HEK293 (cell line): Measurements from ENCODE around the gene DNAJB5.
"Not testable (repeated sequence)": the region's sequence is repeated elsewhere in the genome, so short reads cannot be mapped to it uniquely, and the experiment has no call there.

ENCODE experiments used
- MZF1 ChIP-seq: fragments of 450-650 bp; formaldehyde crosslinking; IDR thresholded peaks from 2 replicates; pipeline ENCODE4 v1.5.1; 2017; ENCODE audit warnings: missing biosample characterization, missing genetic modification characterization, borderline replicate concordance
- PRDM1 ChIP-seq: fragments of 450-650 bp; formaldehyde crosslinking; IDR thresholded peaks from 2 replicates; pipeline ENCODE4; 2016; ENCODE audit warnings: missing biosample characterization, missing genetic modification characterization
- ZNF138 ChIP-seq: fragments of 450-650 bp; formaldehyde crosslinking; IDR thresholded peaks from 2 replicates; pipeline ENCODE4 v1.5.1; 2016; ENCODE audit warnings: missing biosample characterization, missing genetic modification characterization, borderline replicate concordance
- ZNF311 ChIP-seq: fragments of 450-650 bp; formaldehyde crosslinking; IDR thresholded peaks from 2 replicates; pipeline ENCODE4 v1.5.1; 2017; ENCODE audit warnings: missing biosample characterization, missing genetic modification characterization, borderline replicate concordance
- ZNF510 ChIP-seq: fragments of 450-650 bp; formaldehyde crosslinking; IDR thresholded peaks from 2 replicates; pipeline ENCODE4 v1.5.1; 2018; ENCODE audit warnings: mild to moderate bottlenecking, missing genetic modification characterization, missing biosample characterization; ENCODE audit not compliant: insufficient replicate concordance
- ZNF707 ChIP-seq: fragments of 450-650 bp; formaldehyde crosslinking; IDR thresholded peaks from 2 replicates; pipeline ENCODE4 v1.5.1; 2016; ENCODE audit warnings: missing biosample characterization, missing genetic modification characterization
- ZNF776 ChIP-seq: fragments of 450-650 bp; formaldehyde crosslinking; IDR thresholded peaks from 2 replicates; pipeline ENCODE4 v1.5.0; 2017; ENCODE audit warnings: missing biosample characterization, missing genetic modification characterization, borderline replicate concordance
- TF ChIP-seq, protein P1 (sequence below): fragments of 450-650 bp; formaldehyde crosslinking; IDR thresholded peaks from 2 replicates; pipeline ENCODE4 v1.5.1; 2016; ENCODE audit warnings: missing biosample characterization, missing genetic modification characterization
- TF ChIP-seq, protein P2 (sequence below): fragments of 450-650 bp; formaldehyde crosslinking; IDR thresholded peaks from 2 replicates; pipeline ENCODE4 v1.5.1; 2016; ENCODE audit warnings: missing biosample characterization, missing genetic modification characterization
- TF ChIP-seq, protein P3 (sequence below): fragments of 450-650 bp; formaldehyde crosslinking; IDR thresholded peaks from 2 replicates; pipeline ENCODE4 v1.5.1; 2016; ENCODE audit warnings: missing biosample characterization, missing genetic modification characterization

DNA sequence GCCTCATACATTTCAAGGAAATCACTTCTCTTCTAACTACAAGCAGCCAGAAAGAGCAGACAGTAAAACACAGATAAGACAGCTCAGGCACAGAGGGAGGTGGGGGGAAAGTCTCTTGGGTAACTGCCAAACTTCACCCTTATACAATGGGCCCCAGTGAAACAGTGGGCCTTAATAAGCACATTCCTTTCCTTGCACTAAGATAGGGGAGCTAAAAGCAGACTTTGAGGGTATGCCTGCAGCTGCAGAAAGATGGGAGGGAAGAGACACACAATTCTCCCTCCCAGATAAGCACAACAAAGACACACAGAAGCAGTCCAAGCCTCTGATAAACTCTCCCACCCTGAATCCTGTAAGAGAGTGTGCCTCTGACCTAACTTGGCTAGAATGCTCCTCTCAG, 49.6 kb upstream of the DNAJB5 start:
- not testable (repeated sequence) for TF ChIP-seq MZF1, ZNF510, ZNF138, PRDM1, ZNF776, ZNF707, ZNF311 (tag by site-specific recombination)
- TF ChIP-seq, protein P1, sequence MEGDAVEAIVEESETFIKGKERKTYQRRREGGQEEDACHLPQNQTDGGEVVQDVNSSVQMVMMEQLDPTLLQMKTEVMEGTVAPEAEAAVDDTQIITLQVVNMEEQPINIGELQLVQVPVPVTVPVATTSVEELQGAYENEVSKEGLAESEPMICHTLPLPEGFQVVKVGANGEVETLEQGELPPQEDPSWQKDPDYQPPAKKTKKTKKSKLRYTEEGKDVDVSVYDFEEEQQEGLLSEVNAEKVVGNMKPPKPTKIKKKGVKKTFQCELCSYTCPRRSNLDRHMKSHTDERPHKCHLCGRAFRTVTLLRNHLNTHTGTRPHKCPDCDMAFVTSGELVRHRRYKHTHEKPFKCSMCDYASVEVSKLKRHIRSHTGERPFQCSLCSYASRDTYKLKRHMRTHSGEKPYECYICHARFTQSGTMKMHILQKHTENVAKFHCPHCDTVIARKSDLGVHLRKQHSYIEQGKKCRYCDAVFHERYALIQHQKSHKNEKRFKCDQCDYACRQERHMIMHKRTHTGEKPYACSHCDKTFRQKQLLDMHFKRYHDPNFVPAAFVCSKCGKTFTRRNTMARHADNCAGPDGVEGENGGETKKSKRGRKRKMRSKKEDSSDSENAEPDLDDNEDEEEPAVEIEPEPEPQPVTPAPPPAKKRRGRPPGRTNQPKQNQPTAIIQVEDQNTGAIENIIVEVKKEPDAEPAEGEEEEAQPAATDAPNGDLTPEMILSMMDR (tag by site-specific recombination), result not testable (repeated sequence)
- TF ChIP-seq, protein P2, sequence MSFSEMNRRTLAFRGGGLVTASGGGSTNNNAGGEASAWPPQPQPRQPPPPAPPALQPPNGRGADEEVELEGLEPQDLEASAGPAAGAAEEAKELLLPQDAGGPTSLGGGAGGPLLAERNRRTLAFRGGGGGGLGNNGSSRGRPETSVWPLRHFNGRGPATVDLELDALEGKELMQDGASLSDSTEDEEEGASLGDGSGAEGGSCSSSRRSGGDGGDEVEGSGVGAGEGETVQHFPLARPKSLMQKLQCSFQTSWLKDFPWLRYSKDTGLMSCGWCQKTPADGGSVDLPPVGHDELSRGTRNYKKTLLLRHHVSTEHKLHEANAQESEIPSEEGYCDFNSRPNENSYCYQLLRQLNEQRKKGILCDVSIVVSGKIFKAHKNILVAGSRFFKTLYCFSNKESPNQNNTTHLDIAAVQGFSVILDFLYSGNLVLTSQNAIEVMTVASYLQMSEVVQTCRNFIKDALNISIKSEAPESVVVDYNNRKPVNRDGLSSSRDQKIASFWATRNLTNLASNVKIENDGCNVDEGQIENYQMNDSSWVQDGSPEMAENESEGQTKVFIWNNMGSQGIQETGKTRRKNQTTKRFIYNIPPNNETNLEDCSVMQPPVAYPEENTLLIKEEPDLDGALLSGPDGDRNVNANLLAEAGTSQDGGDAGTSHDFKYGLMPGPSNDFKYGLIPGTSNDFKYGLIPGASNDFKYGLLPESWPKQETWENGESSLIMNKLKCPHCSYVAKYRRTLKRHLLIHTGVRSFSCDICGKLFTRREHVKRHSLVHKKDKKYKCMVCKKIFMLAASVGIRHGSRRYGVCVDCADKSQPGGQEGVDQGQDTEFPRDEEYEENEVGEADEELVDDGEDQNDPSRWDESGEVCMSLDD (tag by site-specific recombination), result not testable (repeated sequence)
- TF ChIP-seq, protein P3, sequence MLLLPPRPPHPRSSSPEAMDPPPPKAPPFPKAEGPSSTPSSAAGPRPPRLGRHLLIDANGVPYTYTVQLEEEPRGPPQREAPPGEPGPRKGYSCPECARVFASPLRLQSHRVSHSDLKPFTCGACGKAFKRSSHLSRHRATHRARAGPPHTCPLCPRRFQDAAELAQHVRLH (tag by site-specific recombination), result not testable (repeated sequence)
